Sigmoid colon (tissue), 7 donors: Measurements from ENCODE around the gene SELENOI. TPM values are rescaled to one million over a fixed set of nuclear protein-coding genes. Genes with fewer than 3 reads are reported as not detected.

Source experiments
- DNase-seq: peaks from one replicate; pipeline ENCODE4 v3.0.0-alpha.2; 2019
- H3K27ac ChIP-seq, 4 donors: fragments of 200-600 bp; sonication (generic); one replicate each; pipeline ENCODE4 v1.5.1; 2016 to 2019; ENCODE audit warnings: mild to moderate bottlenecking in 1 of 4
- H3K27me3 ChIP-seq, 3 donors: fragments of 200-600 bp; sonication (generic); one replicate each; pipeline ENCODE4 v1.5.1; 2019; ENCODE audit warnings: mild to moderate bottlenecking in 1 of 3
- H3K36me3 ChIP-seq, 4 donors: fragments of 200-600 bp; sonication (generic); one replicate each; pipeline ENCODE4 v1.5.1; 2016 to 2019
- H3K4me1 ChIP-seq, 4 donors: fragments of 200-600 bp; sonication (generic); one replicate each; pipeline ENCODE4 v1.5.1; 2017 to 2019
- H3K4me3 ChIP-seq, 4 donors: fragments of 200-600 bp; sonication (generic); one replicate each; pipeline ENCODE4 v1.5.1; 2017 to 2019; ENCODE audit warnings: mild to moderate bottlenecking in 2 of 4, moderate library complexity in 1 of 4
- H3K9me3 ChIP-seq, 4 donors: fragments of 200-600 bp in 3 of 4; sonication (generic) in 3 of 4; one replicate each; pipeline versions ENCODE4 v1.5.1 to v1.6.1; 2013 to 2019
- CTCF ChIP-seq, 4 experiments: fragments of 450-650 bp in 3 of 4; fragments of 200-600 bp in 1 of 4; IDR thresholded peaks; one replicate each; pipeline ENCODE4 v1.5.1; 2016 to 2019; ENCODE audit warnings: antibody characterized with exemption in 4 of 4, mild to moderate bottlenecking in 3 of 4, moderate library complexity in 2 of 4
- EP300 ChIP-seq, 4 donors: sonication (generic); formaldehyde crosslinking; IDR thresholded peaks; one replicate each; pipeline ENCODE4 v1.6.1; 2017; ENCODE audit warnings: antibody characterized with exemption in 4 of 4
- POLR2A ChIP-seq, 2 donors: fragments of 450-650 bp; IDR thresholded peaks; one replicate each; pipeline ENCODE4 v1.6.1; 2016; ENCODE audit warnings: antibody characterized with exemption in 2 of 2, mild to moderate bottlenecking in 2 of 2, moderate library complexity in 2 of 2
- POLR2AphosphoS5 ChIP-seq, 4 donors: sonication (generic); formaldehyde crosslinking; IDR thresholded peaks; one replicate each; pipeline ENCODE4 v1.6.1; 2017; ENCODE audit warnings: antibody characterized with exemption in 4 of 4
- WGBS, 2 donors: extraction: QIAGEN DNeasy Blood & Tissue Kit; methylation state at CpG; one replicate each; pipeline ENCODE4 v1.1.7; 2013; 5-methylcytosine and 5-hydroxymethylcytosine counted together
- intact Hi-C: fragments of 100-400 bp; cut with DNase I; formaldehyde crosslinking; loops from one replicate; pipeline ENCODE4 v1.15.1; 2023
- polyA plus RNA-seq, 3 donors: library from polyadenylated mRNA; stranded (reverse); fragments of 200-250 nt; gene quantifications; one replicate each; pipeline ENCODE4 v1.2.3, GENCODE V29; 2013
- total RNA-seq, 4 donors: library from RNA; depleted of rRNA; stranded (reverse); fragments of >200 nt; gene quantifications; one replicate each; pipeline ENCODE4 v1.1.0, GENCODE V29; 2016
- donor health status: healthy with polysubstance abuse.
- donor health status: Bipolar disorder and iron deficiency.
- donor health status: healthy.

SELENOI gene
- total and polyA plus RNA-seq, 7 donors, result 1.2 to 11.0 (median 8.9) TPM

DNA sequence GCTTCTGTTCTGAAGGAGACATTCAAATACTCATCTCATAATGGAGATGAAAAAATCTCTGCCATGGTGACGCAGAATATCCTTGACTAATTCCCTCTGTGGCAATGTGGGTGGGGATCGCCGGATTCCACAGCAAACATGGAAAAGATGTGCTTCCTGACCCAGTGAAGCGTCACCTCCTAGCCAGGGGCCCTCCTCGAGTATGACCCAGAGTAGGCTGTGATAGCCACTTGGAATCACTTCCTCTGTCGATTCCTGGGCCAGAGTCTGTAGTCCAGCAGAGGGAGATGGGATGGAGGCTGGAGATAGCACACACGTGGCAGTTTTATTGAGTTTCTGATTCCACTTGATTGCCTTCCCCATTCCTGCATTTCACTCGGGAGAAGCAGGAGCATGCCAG lies 92.6 kb downstream of the SELENOI start:
- intact Hi-C loops, result no loop called here
- Histone ChIP-seq H3K36me3 (no peaks in the 10 kb centered on the region), H3K27me3 (no peaks in the 10 kb centered on the region), H3K27ac (no peak overlapping the region), H3K4me1 (no peaks in the 10 kb centered on the region), H3K9me3 (no peaks in the 10 kb centered on the region), H3K4me3 (no peak overlapping the region)
- TF ChIP-seq POLR2AphosphoS5 (IDR thresholded peaks at IDR 0.05) (no peak), EP300 (IDR thresholded peaks at IDR 0.05) (no peak), CTCF (IDR thresholded peaks at IDR 0.05) (no peak)
- DNase-seq, result no peak
- WGBS, 2 donors, result 42 to 59% methylated on average over 8 of the region's 8 CpGs

DNA sequence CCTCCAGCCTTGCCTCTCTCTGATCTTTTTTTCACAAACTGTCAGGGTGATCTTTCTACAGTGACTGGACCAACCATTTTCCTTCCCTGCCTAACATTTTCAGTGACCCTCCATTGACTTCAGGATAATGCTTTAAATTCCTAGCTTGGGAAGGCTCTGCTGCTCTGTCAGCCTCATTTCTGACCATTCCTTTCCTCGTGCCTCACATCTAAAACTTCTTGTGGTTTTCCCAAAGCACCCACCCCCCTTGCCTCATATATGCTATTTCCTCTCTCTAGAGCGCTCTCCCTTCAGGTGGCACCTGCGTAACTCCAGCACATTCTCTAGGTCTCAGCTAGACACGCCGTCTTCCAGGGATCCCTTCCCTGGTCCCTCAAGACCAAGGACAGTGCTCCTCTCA lies 93.0 kb downstream of the SELENOI start:
- Histone ChIP-seq H3K4me3 (no peak overlapping the region), H3K4me1 (no peaks in the 10 kb centered on the region), H3K36me3 (no peaks in the 10 kb centered on the region), H3K27me3 (no peaks in the 10 kb centered on the region), H3K27ac (no peak overlapping the region), H3K9me3 (no peaks in the 10 kb centered on the region)
- TF ChIP-seq EP300 (IDR thresholded peaks at IDR 0.05), result no peak
- TF ChIP-seq CTCF (IDR thresholded peaks at IDR 0.05), result no peak
- no peak for TF ChIP-seq POLR2AphosphoS5 (IDR thresholded peaks at IDR 0.05)
- TF ChIP-seq POLR2A (IDR thresholded peaks at IDR 0.05), result no peak
- intact Hi-C loops, result no loop called here
- DNase-seq, result no peak
- 70 to 86% methylated on average over 5 of the region's 5 CpGs for WGBS, 2 donors

DNA sequence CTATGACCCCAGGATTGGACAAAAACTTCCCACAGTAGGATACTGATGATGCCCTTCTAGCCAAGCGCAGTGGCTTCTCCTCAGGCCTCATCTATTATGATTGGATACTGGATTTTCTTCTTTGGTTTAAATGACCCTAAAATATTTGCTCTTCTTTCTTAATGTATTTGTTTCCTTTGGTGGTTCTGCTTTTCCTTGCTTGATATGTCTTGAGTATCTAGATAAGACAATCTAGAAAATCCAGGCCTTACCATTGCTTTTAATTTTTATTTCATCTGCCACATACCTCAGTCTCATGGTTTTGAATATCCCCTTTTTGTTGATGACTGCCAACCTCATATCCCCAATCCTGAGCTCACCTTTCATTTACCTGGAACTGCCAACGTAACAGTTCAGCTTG lies 96.4 kb downstream of the SELENOI start:
- no peaks in the 10 kb centered on the region for H3K9me3 ChIP-seq
- DNase-seq, result peak; percentile 2
- H3K4me1 ChIP-seq, result no peaks in the 10 kb centered on the region
- WGBS, 2 donors, result 81 to 91% methylated on average over 2 of the region's 2 CpGs
- no peak overlapping the region for H3K4me3 ChIP-seq
- H3K27ac ChIP-seq, result no peak overlapping the region
- intact Hi-C loops, result no loop called here
- H3K27me3 ChIP-seq, result no peaks in the 10 kb centered on the region
- no peaks in the 10 kb centered on the region for H3K36me3 ChIP-seq
- TF ChIP-seq POLR2AphosphoS5 (IDR thresholded peaks at IDR 0.05), result no peak
- no peak for TF ChIP-seq CTCF (IDR thresholded peaks at IDR 0.05)
- TF ChIP-seq EP300 (IDR thresholded peaks at IDR 0.05), result no peak
- no peak for TF ChIP-seq POLR2A (IDR thresholded peaks at IDR 0.05)

DNA sequence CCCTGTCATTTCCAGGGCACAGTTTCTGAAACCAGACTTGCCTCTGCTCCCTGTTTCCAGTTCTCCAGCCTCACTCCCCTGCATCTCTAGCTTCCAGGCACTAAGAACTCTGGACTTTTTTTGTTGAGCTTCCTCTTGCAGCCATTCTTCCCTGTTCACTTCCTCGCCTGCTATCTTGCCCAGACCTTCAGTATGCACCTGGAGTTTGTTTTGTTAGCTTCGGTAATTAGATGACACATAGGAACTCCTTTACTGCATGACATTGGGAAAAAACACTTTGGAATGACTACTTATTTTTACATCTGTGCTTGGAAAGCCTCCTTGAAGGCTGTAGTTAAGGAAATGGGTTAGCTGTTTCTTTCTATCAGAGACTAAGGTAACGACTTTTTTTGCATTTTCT lies 96.8 kb downstream of the SELENOI start:
- WGBS, 2 donors, result 25 to 65% methylated on average over 3 of the region's 3 CpGs
- H3K9me3 ChIP-seq, result no peaks in the 10 kb centered on the region
- intact Hi-C loops, result no loop called here
- H3K4me1 ChIP-seq, result no peaks in the 10 kb centered on the region
- H3K36me3 ChIP-seq, result no peaks in the 10 kb centered on the region
- H3K27me3 ChIP-seq, result no peaks in the 10 kb centered on the region
- no peak overlapping the region for H3K4me3 ChIP-seq
- H3K27ac ChIP-seq, result no peak overlapping the region
- TF ChIP-seq CTCF (IDR thresholded peaks at IDR 0.05), result no peak
- TF ChIP-seq EP300 (IDR thresholded peaks at IDR 0.05), result no peak
- no peak for TF ChIP-seq POLR2A (IDR thresholded peaks at IDR 0.05)
- TF ChIP-seq POLR2AphosphoS5 (IDR thresholded peaks at IDR 0.05), result no peak
- DNase-seq, result peak; percentile 6

GRCh38 chr2:26444236-26444635 lies 98.3 kb downstream of the SELENOI start:
- H3K36me3 ChIP-seq, result no peaks in the 10 kb centered on the region
- no peak overlapping the region for H3K27ac ChIP-seq
- TF ChIP-seq POLR2A (IDR thresholded peaks at IDR 0.05) (no peak), CTCF (IDR thresholded peaks at IDR 0.05) (no peak), EP300 (IDR thresholded peaks at IDR 0.05) (no peak), POLR2AphosphoS5 (IDR thresholded peaks at IDR 0.05) (no peak)
- no peaks in the 10 kb centered on the region for H3K4me1 ChIP-seq
- H3K4me3 ChIP-seq, result no peak overlapping the region
- 89 to 91% methylated on average over 7 of the region's 7 CpGs for WGBS, 2 donors
- peak; percentile 24 for DNase-seq
- intact Hi-C loops, result no loop called here
- no peaks in the 10 kb centered on the region for H3K27me3 ChIP-seq
- no peaks in the 10 kb centered on the region for H3K9me3 ChIP-seq
